Activated CD8-positive, alpha-beta memory T cell treated with anti-CD3 and anti-CD28 coated beads for 1 hour (primary cell): ENCODE measurements around the gene TCL1A.
"Not testable (repeated sequence)": the region's sequence is repeated elsewhere in the genome, so short reads cannot be mapped to it uniquely, and the experiment has no call there.

Experiments used
- DNase-seq, 2 donors: peaks; one replicate each; pipeline ENCODE4 v3.0.0-alpha.2; 2020; ENCODE audit warnings: low read depth in 1 of 2; ENCODE audit errors: extremely low read depth in 1 of 2

Gene TCL1A, protein sequence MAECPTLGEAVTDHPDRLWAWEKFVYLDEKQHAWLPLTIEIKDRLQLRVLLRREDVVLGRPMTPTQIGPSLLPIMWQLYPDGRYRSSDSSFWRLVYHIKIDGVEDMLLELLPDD

DNA sequence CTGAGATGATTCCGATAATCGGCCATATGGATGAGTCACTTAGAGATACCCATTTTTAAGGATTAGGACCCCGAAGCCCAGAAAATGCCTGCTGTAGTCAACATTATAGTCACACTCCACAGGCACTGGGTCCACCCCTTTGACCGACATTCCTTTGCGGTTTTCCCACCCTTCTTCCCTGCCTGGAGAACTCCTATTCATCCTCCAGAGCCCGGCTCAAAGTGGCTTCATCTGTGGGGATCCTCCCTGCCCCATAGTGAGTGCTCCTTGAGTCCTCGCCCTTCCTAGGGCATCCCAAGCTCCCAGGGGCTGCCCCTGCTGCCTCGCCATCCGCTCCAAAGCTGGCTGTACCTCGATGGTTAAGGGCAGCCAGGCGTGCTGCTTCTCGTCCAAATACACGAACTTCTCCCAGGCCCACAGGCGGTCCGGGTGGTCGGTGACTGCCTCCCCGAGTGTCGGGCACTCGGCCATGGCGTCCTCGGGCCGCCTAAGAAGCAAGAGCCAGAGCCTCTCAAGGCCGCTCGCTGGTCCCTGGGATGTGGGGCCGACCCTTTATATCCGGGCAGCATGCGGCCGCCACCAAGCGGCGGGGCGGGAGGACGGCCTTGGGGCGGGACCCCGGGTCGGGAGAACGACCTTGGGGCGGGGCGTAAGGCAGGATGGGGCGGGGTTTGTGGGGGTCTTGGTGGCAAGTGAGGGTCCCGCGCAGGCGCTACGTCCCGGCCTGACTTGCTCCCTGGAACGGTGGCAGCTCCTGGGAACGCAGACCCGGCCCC is at the start of gene TCL1A:
TSS of gene TCL1A (minus strand) at position 530 of the 776 bp plus-strand sequence. CDS start at position 471, 59 bp downstream.
- DNase-seq = no peak

DNA sequence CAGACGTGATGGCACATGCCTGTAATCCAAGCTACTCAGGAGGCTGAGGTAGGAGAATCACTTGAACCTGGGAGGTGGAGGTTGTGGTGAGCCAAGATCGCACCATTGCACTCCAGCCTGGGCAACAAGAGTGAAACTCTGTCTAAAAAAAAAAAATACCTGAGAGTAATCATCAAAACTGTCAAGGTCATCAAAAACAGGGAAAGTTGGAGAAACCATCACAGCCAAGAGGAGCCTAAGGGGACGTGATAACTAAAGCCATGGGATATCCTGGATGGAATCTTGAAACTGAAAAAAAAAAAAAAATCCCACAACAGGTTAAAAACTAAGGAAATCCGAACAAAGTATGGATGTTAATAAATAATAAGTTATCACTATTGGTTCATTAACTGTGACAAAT is 49.1 kb upstream of the TCL1A start:
- not testable (repeated sequence) for DNase-seq

DNA sequence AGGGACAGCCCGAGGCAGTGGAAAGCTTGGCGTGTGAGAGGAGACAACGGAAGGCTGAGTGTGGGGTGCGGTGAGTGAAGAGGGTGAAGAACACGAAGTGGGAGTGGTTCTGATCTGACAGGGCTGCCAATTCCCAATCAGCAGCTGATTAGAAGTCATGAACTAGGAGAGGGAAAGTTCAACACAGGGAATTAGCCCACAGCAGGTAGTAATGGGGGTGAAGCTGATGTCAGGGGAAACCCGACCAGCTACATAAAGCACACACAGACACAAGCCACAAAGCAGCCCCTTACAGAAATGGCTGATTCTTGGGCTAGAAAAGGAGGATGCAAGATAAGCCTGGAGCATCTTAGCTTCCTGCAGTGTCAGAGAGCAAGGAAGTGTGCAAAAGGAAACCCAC is 47.5 kb upstream of the TCL1A start:
- DNase-seq = no peak

- DNase-seq = no peak
These were observed 46.7 kb upstream of the TCL1A start for GRCh38 chr14:95760596-95760995.

DNA sequence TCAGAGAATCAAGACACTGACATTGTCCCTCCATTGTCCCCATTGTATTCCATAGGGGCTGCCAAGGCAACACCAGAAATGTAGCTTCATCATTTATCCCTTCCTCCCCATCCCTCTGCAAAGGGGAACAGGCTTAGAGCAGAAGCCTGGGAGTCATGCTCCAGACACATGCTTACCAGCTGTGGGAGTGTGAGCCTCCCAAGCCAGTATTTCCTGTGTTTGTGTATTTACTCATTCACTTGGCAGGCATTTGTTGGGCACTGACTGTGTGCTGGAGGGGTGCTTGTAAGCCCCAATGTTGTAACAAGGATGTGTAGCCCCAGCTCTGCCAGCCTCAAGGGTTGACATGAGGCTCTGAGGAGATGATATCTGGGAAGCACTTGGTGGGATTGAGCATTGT is 46.0 kb upstream of the TCL1A start:
- no peak for DNase-seq

DNA sequence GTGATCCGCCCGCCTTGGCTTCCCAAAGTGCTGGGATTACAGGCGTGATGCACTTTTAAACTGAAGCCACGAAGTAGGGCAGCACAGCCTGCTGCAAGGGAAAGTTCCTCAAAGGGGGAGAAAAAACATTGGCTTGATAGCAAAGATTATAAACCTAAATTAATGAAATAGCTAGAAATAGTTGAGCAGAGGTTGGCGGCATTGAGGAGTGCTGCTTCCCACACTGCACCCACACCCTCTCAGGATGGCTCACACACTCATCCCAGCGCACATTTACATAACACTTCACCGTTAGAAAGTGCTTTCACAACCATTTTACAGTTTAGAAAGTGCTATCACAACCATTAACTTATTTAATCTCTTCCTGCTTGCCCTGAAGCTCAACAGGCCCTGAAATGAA is 44.4 kb upstream of the TCL1A start:
- no peak for DNase-seq

DNA sequence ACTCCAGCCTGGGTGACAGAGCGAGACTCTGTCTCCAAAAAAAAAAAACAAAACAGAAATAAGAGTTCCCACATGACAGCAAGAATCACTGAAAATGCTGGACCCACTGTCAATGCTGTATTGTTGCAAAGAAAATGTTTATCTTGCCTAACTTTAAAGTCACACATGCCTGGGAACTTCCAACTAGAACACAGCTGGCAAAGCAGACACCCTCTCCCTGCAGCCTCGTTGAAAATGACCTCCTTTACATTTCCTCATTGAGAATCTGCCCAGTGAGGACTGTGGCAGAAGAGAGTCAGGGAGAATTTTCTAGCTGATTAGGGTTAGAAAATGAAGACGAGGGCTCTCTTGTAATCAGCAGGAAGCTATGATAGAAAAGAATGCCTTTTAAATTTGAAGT is 42.8 kb upstream of the TCL1A start:
- no peak for DNase-seq

- no peak for DNase-seq
These were observed 42.2 kb upstream of the TCL1A start for GRCh38 chr14:95756127-95756526.

- DNase-seq = no peak
These were observed 27.9 kb upstream of the TCL1A start for GRCh38 chr14:95741781-95742180.

GRCh38 chr14:95741038-95741490 is 27.1 kb upstream of the TCL1A start:
- DNase-seq = no peak

GRCh38 chr14:95739356-95739755 is 25.4 kb upstream of the TCL1A start:
- no peak for DNase-seq

- no peak for DNase-seq
These were observed 19.3 kb upstream of the TCL1A start for GRCh38 chr14:95733212-95733611.

DNA sequence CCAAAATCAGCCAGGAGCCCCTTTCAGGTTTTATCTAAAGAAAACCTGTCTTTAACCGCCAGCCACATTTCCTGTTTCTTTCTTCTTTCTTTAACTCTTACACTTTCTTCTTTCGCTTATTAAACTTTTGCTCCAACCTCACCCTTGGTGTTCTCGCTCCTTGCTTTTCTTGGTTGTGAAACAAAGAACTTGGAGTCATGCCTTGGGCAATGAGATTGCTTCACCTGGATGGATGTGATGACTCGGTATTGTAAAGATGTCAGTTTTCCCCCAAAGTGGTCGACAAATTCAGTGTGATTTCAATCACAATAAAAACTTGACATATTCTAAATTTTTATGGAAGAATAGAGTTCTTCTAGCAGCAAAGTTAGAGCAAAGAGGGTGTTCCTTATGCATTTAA is 16.2 kb upstream of the TCL1A start:
- no peak for DNase-seq

- DNase-seq = not testable (repeated sequence)
These were observed 15.6 kb upstream of the TCL1A start for GRCh38 chr14:95729402-95730028.

GRCh38 chr14:95727056-95727700 is 13.3 kb upstream of the TCL1A start:
- no peak for DNase-seq

DNA sequence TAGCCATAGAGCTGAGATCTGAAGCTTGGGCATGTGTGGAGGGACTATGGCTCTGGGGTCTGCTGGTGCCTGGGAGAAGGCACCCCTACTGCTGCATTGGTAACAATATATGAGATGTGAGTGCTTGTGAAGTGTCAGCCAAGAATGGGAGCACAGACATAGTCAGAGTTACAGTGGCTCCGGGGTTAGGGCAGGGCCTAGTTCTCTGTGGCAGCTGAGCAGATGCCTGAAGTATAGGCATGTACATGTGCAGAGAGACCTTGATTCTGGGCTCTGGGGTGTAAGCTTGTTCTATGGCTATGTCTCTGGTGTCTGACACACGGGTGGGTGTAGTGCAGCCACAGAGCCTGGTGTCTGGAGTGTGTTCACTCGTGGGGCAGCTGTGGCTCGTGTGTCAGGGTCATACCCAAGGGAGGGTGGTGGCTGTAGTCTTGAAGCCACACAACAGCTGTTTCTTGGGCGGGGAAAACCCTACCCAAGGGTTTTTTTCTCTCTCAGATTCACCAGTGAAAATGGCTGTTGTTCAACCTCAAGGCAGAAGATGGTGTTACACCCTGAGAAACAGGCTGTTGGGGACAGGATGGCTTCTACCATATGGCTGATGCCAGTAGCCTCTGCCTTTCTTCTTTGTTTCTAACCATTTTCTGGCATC is 11.9 kb upstream of the TCL1A start:
- no peak for DNase-seq

- DNase-seq = no peak
These were observed 8.7 kb upstream of the TCL1A start for GRCh38 chr14:95722525-95723190.

DNA sequence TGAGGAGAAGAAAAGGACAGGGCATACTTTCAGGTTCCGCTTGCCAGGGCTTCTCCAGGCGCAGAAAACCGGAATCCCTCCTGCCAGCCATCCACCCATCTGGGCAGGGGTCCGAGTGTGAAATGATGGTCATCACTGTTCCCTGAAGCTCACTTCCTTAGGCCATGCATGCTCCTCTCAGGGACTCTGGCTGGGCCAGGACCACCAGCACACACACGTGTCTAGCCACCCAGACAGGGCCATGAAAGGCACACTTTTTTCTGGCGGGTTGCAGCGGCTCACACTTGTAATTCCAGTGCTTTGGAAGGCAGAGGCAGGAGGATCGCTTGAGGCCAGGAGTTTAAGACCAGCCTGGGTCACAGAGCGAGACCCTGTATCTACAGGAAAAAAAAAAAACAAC is 1.5 kb downstream of the TCL1A start:
- DNase-seq = no peak

DNA sequence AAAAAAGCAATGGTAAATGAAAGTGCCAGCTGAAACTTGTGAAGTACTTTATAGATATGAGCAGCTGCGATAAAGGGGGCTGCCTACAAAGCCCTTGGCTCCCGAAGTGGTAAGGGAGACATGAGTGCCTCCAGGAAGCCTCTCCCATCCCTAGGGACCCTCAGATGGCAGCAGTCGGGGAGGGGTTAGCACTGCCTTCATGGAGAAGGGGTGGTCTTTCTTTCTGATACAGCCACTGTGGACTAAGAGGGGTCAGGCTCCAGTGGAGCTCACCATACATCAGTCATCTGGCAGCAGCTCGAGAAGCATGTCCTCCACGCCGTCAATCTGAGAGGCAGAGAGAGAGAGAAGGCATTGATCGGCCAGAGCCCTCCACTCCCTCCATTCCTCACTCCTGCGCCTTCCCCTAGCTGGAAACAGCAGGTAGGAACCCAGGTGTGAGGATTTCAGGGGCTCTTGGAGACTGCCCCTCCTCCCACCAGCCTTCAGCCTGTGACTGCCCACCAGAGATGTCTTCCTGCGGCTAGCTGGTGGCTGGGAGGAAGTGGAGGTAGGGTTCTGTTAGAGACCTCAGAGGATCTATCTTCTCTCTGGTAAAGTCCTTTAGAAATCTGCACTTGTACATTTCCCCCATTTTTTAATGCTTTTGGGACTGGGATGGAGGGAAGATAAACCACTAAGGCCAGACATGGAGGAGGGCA is 2.3 kb downstream of the TCL1A start:
- no peak for DNase-seq

GRCh38 chr14:95710106-95710505 is 3.8 kb downstream of the TCL1A start:
- no peak for DNase-seq
